VCaP (cell line): Measurements from ENCODE around the gene FHOD1.

Source experiments
- H3K27ac ChIP-seq: fragments of 450-650 bp; 2 replicates; pipeline ENCODE4 v1.5.1; 2017
- CTCF ChIP-seq: fragments of 450-650 bp; conservative IDR thresholded peaks from 2 replicates; pipeline ENCODE4 v1.5.1; 2017; ENCODE audit warnings: mild to moderate bottlenecking, moderate library complexity

Gene FHOD1

GRCh38 chr16:67247192-67248072 lies at the start of gene FHOD1:
TSS of gene FHOD1 (minus strand) at chr16:67247481. CDS start at chr16:67247410, 71 bp downstream.
- peak within 1 kb of the TSS; percentile 80 for H3K27ac ChIP-seq
- no peak for TF ChIP-seq CTCF

GRCh38 chr16:67296420-67296819 lies 49.1 kb upstream of the FHOD1 start:
- no peak for TF ChIP-seq CTCF
- no peak overlapping the region for H3K27ac ChIP-seq

- TF ChIP-seq CTCF, result no peak
- no peak overlapping the region for H3K27ac ChIP-seq
These were observed 47.7 kb upstream of the FHOD1 start for GRCh38 chr16:67294938-67295361.

GRCh38 chr16:67294171-67294757 lies 47.0 kb upstream of the FHOD1 start:
- no peak for TF ChIP-seq CTCF

GRCh38 chr16:67291461-67291860 lies 44.2 kb upstream of the FHOD1 start:
- no peak for TF ChIP-seq CTCF
- no peak overlapping the region for H3K27ac ChIP-seq

More at GRCh38 chr16:67294171-67294757, 47.0 kb upstream of the FHOD1 start:
- H3K27ac ChIP-seq, result no peak overlapping the region

- no peak for TF ChIP-seq CTCF
- H3K27ac ChIP-seq, result no peak overlapping the region
These were observed 40.7 kb upstream of the FHOD1 start for GRCh38 chr16:67287960-67288359.

GRCh38 chr16:67286441-67287235 lies 39.4 kb upstream of the FHOD1 start:
- H3K27ac ChIP-seq, result no peak overlapping the region
- no peak for TF ChIP-seq CTCF
